ENCODE results near the gene PCDH15. TPM values are rescaled to one million over a fixed set of nuclear protein-coding genes. Genes with fewer than 3 reads are reported as not detected.

PCDH15 gene
- total and polyA plus RNA-seq, 7 experiments from 2014 or later = not detected

- H3K36me3 Mint-ChIP-seq = no peaks in the 10 kb centered on the region
- ATAC-seq (no peak), DNase-seq (no peak)
- POLR2A ChIA-PET = no interaction called here
- CTCF ChIA-PET = no interaction called here
- no peaks in the 10 kb centered on the region for H3K9me3 ChIP-seq (ENCODE audit: control insufficient read depth in 2 of 3, low read length in 3 of 3)
- H3K36me3 ChIP-seq (ENCODE audit: control insufficient read depth in 2 of 3, insufficient read depth in 3 of 3, low read length in 3 of 3) = no peaks in the 10 kb centered on the region
- H3K27me3 ChIP-seq (ENCODE audit: control insufficient read depth in 2 of 2, insufficient read depth in 2 of 2, low read length in 2 of 2) = no peaks in the 10 kb centered on the region
- H3K27ac Mint-ChIP-seq = no peak overlapping the region
- H3K4me1 Mint-ChIP-seq = no peaks in the 10 kb centered on the region
- no peak overlapping the region for H3K4me3 ChIP-seq (ENCODE audit: low read length)
- no peak overlapping the region for H3K4me3 Mint-ChIP-seq
- H3K27ac ChIP-seq (ENCODE audit: low read depth, low read length) = no peak overlapping the region
- H3K4me1 ChIP-seq (ENCODE audit: control insufficient read depth in 2 of 2, insufficient read depth in 2 of 2, low read length in 2 of 2) = no peaks in the 10 kb centered on the region
- H3K9me3 Mint-ChIP-seq = peaks cover 0 to 4% (median 0%) of the 10 kb centered on the region in 11 donors
- intact Hi-C loops (cut with micrococcal nuclease) = no loop called here
- no peaks in the 10 kb centered on the region for H3K27me3 Mint-ChIP-seq
These were observed 901.4 kb downstream of the PCDH15 start for GRCh38 chr10:53899463-53900160.

DNA sequence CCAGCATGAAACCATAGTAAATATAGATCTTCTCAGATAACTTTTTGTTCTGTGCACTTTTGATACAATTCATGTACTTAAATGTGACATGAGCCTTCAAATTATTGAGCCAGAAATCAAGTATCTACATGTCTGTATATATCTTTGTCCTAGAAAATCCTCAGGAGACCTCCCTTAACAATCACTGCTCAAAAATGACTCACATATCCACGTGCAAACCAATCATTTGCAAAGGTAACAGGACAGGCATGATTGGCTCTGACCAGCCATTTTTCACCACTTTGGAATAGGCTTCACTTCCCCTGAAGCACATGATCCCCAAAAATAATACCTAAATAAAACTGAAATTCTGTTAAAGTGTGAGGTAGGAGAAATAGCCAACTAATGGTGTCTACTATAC lies 902.5 kb downstream of the PCDH15 start:
- no peaks in the 10 kb centered on the region for H3K4me1 ChIP-seq (ENCODE audit: control insufficient read depth in 2 of 2, insufficient read depth in 2 of 2, low read length in 2 of 2)
- no peaks in the 10 kb centered on the region for H3K36me3 Mint-ChIP-seq
- H3K4me1 Mint-ChIP-seq = no peaks in the 10 kb centered on the region
- intact Hi-C loops (cut with micrococcal nuclease) = no loop called here
- H3K27me3 ChIP-seq (ENCODE audit: control insufficient read depth in 2 of 2, insufficient read depth in 2 of 2, low read length in 2 of 2) = no peaks in the 10 kb centered on the region
- ATAC-seq (no peak), DNase-seq (no peak)
- H3K9me3 Mint-ChIP-seq = peaks cover 0 to 8% (median 2%) of the 10 kb centered on the region in 11 donors
- no peak overlapping the region for H3K4me3 ChIP-seq (ENCODE audit: low read length)
- ChIA-PET CTCF (no interaction called here), POLR2A (no interaction called here)
- no peaks in the 10 kb centered on the region for H3K27me3 Mint-ChIP-seq
- no peak overlapping the region for H3K27ac ChIP-seq (ENCODE audit: low read depth, low read length)
- H3K9me3 ChIP-seq (ENCODE audit: control insufficient read depth in 2 of 3, low read length in 3 of 3) = no peaks in the 10 kb centered on the region
- no peak overlapping the region for H3K4me3 Mint-ChIP-seq
- no peaks in the 10 kb centered on the region for H3K36me3 ChIP-seq (ENCODE audit: control insufficient read depth in 2 of 3, insufficient read depth in 3 of 3, low read length in 3 of 3)
- H3K27ac Mint-ChIP-seq = no peak overlapping the region

DNA sequence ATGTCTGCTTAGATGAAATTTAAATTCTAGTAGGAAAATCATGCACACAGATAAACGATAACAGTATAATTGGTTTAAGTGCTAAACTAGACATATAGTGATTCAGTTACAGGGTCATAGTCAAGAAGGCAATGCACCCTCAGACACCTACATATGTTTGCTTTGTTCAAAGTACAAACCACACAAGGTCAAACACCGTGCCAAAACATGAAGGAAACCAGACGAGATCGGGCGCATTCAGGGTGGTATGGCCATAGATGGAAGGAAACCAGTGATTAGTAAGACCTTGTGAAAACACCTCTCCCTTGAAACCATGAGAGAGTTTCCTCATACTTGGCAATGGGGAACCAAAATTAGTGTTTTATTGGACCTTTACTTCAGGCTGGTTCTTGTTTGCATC lies 906.9 kb downstream of the PCDH15 start:
- Histone ChIP-seq H3K36me3 (ENCODE audit: control insufficient read depth in 2 of 3, insufficient read depth in 3 of 3, low read length in 3 of 3) (no peaks in the 10 kb centered on the region), H3K4me1 (ENCODE audit: control insufficient read depth in 2 of 2, insufficient read depth in 2 of 2, low read length in 2 of 2) (no peaks in the 10 kb centered on the region), H3K27ac (ENCODE audit: low read depth, low read length) (no peak overlapping the region), H3K27me3 (ENCODE audit: control insufficient read depth in 2 of 2, insufficient read depth in 2 of 2, low read length in 2 of 2) (no peaks in the 10 kb centered on the region), H3K9me3 (ENCODE audit: control insufficient read depth in 2 of 3, low read length in 3 of 3) (no peaks in the 10 kb centered on the region), H3K4me3 (ENCODE audit: low read length) (no peak overlapping the region)
- ChIA-PET POLR2A (no interaction called here), CTCF (no interaction called here)
- Mint-ChIP-seq H3K9me3 (peaks cover 0 to 16% (median 3%) of the 10 kb centered on the region in 11 donors), H3K27ac (no peak overlapping the region), H3K36me3 (no peaks in the 10 kb centered on the region), H3K27me3 (no peaks in the 10 kb centered on the region), H3K4me3 (no peak overlapping the region), H3K4me1 (no peaks in the 10 kb centered on the region)
- intact Hi-C loops (cut with micrococcal nuclease) = no loop called here
- ATAC-seq (no peak), DNase-seq (no peak)

GRCh38 chr10:53893061-53893460 lies 908.0 kb downstream of the PCDH15 start:
- Histone ChIP-seq H3K4me1 (ENCODE audit: control insufficient read depth in 2 of 2, insufficient read depth in 2 of 2, low read length in 2 of 2) (no peaks in the 10 kb centered on the region), H3K27me3 (ENCODE audit: control insufficient read depth in 2 of 2, insufficient read depth in 2 of 2, low read length in 2 of 2) (no peaks in the 10 kb centered on the region), H3K9me3 (ENCODE audit: control insufficient read depth in 2 of 3, low read length in 3 of 3) (no peaks in the 10 kb centered on the region), H3K27ac (ENCODE audit: low read depth, low read length) (no peak overlapping the region), H3K4me3 (ENCODE audit: low read length) (no peak overlapping the region), H3K36me3 (ENCODE audit: control insufficient read depth in 2 of 3, insufficient read depth in 3 of 3, low read length in 3 of 3) (no peaks in the 10 kb centered on the region)
- intact Hi-C loops (cut with micrococcal nuclease) = no loop called here
- Mint-ChIP-seq H3K4me1 (no peaks in the 10 kb centered on the region), H3K9me3 (peaks cover 0 to 16% (median 3%) of the 10 kb centered on the region in 11 donors), H3K27ac (no peak overlapping the region), H3K4me3 (no peak overlapping the region), H3K27me3 (no peaks in the 10 kb centered on the region), H3K36me3 (no peaks in the 10 kb centered on the region)
- ATAC-seq (no peak), DNase-seq (no peak)
- POLR2A ChIA-PET = no interaction called here
- CTCF ChIA-PET = no interaction called here

DNA sequence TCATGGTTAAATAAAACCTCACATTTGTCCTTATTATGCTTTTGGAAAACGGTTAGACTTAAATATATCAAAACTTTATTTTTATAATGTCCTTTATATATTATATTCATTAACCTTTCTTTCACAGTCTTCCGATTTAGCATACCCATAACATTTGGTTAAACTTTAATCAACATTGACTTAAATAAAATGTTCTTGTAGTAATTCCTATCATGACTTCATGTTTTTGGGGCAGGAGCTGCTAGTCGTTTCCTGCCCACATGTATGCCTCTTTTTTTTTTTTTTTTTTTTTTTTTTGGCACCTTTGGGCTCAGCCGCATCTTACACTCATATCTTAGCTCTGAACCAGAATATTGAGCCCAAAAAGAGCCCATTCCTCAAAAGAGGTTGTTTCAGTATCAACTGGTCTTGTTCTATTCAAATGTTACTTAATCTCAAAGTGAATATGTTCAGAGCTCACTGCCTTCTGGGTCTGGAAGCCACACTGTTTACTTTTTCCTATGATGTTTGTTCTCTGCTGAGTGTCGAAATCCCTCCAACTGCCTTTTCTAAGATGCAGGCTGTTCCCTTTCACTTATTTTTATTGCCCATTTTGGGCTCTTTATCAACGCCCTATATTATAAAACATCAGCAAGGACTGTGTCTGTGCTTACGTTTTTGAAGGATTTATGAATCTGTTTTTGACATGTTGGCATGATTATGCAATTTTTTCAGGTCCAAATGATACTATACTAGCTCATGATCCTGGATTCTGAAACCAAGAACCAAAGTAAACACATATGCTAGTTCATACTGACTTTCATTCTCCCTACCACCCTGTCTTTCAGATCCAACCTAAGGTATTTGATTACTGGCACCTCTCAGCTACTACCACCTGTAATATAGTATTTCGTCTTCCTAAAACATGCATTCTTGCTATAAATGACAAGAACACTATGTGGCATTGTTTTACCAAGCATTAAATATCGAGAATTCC lies 914.4 kb downstream of the PCDH15 start:
- Histone ChIP-seq H3K27ac (ENCODE audit: low read depth, low read length) (no peak overlapping the region), H3K9me3 (ENCODE audit: control insufficient read depth in 2 of 3, low read length in 3 of 3) (no peaks in the 10 kb centered on the region), H3K4me3 (ENCODE audit: low read length) (no peak overlapping the region), H3K27me3 (ENCODE audit: control insufficient read depth in 2 of 2, insufficient read depth in 2 of 2, low read length in 2 of 2) (no peaks in the 10 kb centered on the region), H3K4me1 (ENCODE audit: control insufficient read depth in 2 of 2, insufficient read depth in 2 of 2, low read length in 2 of 2) (no peaks in the 10 kb centered on the region), H3K36me3 (ENCODE audit: control insufficient read depth in 2 of 3, insufficient read depth in 3 of 3, low read length in 3 of 3) (no peaks in the 10 kb centered on the region)
- ATAC-seq (no peak), DNase-seq (no peak)
- H3K36me3 Mint-ChIP-seq = no peaks in the 10 kb centered on the region
- H3K9me3 Mint-ChIP-seq = peaks cover 0 to 11% (median 0%) of the 10 kb centered on the region in 11 donors
- POLR2A ChIA-PET = no interaction called here
- H3K27me3 Mint-ChIP-seq = no peaks in the 10 kb centered on the region
- H3K4me3 Mint-ChIP-seq = no peak overlapping the region
- intact Hi-C loops (cut with micrococcal nuclease) = no loop called here
- no peak overlapping the region for H3K27ac Mint-ChIP-seq
- peaks cover 0 to 2% (median 0%) of the 10 kb centered on the region in 7 donors for H3K4me1 Mint-ChIP-seq
- CTCF ChIA-PET = no interaction called here

DNA sequence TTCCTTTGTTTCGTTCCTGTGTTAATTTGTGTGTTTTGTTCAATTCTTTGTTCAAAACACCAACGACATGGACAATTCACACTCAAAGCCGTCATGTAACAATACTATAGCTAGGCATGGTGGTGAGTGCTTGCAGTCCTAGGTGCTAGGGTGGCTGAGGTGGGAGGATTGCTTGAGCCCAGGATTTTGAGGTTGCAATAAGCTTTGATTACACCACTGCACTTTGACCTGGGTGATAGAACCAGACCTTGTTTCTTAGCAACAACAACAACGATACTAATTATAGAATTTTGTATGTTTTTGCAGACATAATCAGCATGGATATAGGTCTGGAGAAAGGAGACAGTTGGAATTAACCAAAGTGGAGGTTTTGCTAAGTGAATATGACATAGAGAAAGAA lies 936.2 kb downstream of the PCDH15 start:
- Mint-ChIP-seq H3K27ac (no peak overlapping the region), H3K36me3 (no peaks in the 10 kb centered on the region), H3K4me3 (no peak overlapping the region), H3K9me3 (peaks cover 0 to 18% (median 1%) of the 10 kb centered on the region in 11 donors), H3K4me1 (no peaks in the 10 kb centered on the region), H3K27me3 (no peaks in the 10 kb centered on the region)
- Histone ChIP-seq H3K36me3 (ENCODE audit: control insufficient read depth in 2 of 3, insufficient read depth in 3 of 3, low read length in 3 of 3) (no peaks in the 10 kb centered on the region), H3K27ac (ENCODE audit: low read depth, low read length) (no peak overlapping the region), H3K27me3 (ENCODE audit: control insufficient read depth in 2 of 2, insufficient read depth in 2 of 2, low read length in 2 of 2) (no peaks in the 10 kb centered on the region), H3K4me1 (ENCODE audit: control insufficient read depth in 2 of 2, insufficient read depth in 2 of 2, low read length in 2 of 2) (no peaks in the 10 kb centered on the region), H3K9me3 (ENCODE audit: control insufficient read depth in 2 of 3, low read length in 3 of 3) (no peaks in the 10 kb centered on the region), H3K4me3 (ENCODE audit: low read length) (no peak overlapping the region)
- intact Hi-C loops (cut with micrococcal nuclease) = no loop called here
- ChIA-PET CTCF (no interaction called here), POLR2A (no interaction called here)
- DNase-seq (no peak), ATAC-seq (no peak)
